NCI-H524 treated with DMSO at 0.1 percent for 48 hours (cell line): ENCODE measurements around the gene MAG.

Source experiments
- DNase-seq: peaks from one replicate; lab custom pipeline; 2025; lab: John Stamatoyannopoulos, UW

Gene MAG

GRCh38 chr19:35318679-35319448, 26.9 kb downstream of the MAG start:
- no peak for DNase-seq

GRCh38 chr19:35320065-35320713, 28.2 kb downstream of the MAG start:
- no peak for DNase-seq

- no peak for DNase-seq
These were observed 29.3 kb downstream of the MAG start for GRCh38 chr19:35321291-35321690.

GRCh38 chr19:35322014-35322413, 30.1 kb downstream of the MAG start:
- no peak for DNase-seq

GRCh38 chr19:35327642-35328041, 35.7 kb downstream of the MAG start:
- DNase-seq: no peak

- DNase-seq: no peak
These were observed 36.9 kb downstream of the MAG start, which contains the start of gene CD22 for GRCh38 chr19:35328851-35329285. TSS of gene CD22 (plus strand) at chr19:35329187. CDS start at chr19:35332041, 2,854 bp downstream.

- DNase-seq: no peak
These were observed 37.4 kb downstream of the MAG start for GRCh38 chr19:35329323-35329722.

- DNase-seq: no peak
These were observed 38.5 kb downstream of the MAG start for GRCh38 chr19:35330475-35330874.

- DNase-seq: no peak
These were observed 39.7 kb downstream of the MAG start for GRCh38 chr19:35331551-35332214.

- no peak for DNase-seq
These were observed 40.9 kb downstream of the MAG start for GRCh38 chr19:35332817-35333216.

- no peak for DNase-seq
These were observed 42.3 kb downstream of the MAG start for GRCh38 chr19:35334144-35334753.

- DNase-seq: no peak
These were observed 44.4 kb downstream of the MAG start for GRCh38 chr19:35336166-35336955.

GRCh38 chr19:35337097-35337983, 45.4 kb downstream of the MAG start:
- DNase-seq: no peak

- DNase-seq: no peak
These were observed 46.0 kb downstream of the MAG start for GRCh38 chr19:35337984-35338296.

- DNase-seq: no peak
These were observed 48.5 kb downstream of the MAG start for GRCh38 chr19:35340431-35340830.

- DNase-seq: no peak
These were observed 49.0 kb downstream of the MAG start for GRCh38 chr19:35341006-35341405.

- no peak for DNase-seq
These were observed 49.7 kb downstream of the MAG start for GRCh38 chr19:35341565-35342225.

- DNase-seq: peak; percentile 85
These were observed 50.5 kb downstream of the MAG start for GRCh38 chr19:35342430-35342829.

GRCh38 chr19:35344511-35345031, 52.6 kb downstream of the MAG start:
- DNase-seq: no peak

- DNase-seq: no peak
These were observed 53.7 kb downstream of the MAG start for GRCh38 chr19:35345671-35346111.
